Natural killer cell (primary cell): Measurements from ENCODE around the gene DOCK1. TPM values are rescaled to one million over a fixed set of nuclear protein-coding genes. Genes with fewer than 3 reads are reported as not detected.

Experiments used
- ATAC-seq, 3 donors: fragments of 150-1000 bp in 2 of 3; fragments of 200-7000 bp in 1 of 3; cut with Tn5 transposase; 1 replicate in 1 of 3; 2 replicates in 2 of 3; pipeline ENCODE4 v1.10.0; 2021; ENCODE audit warnings: mild to moderate bottlenecking in 2 of 3, moderate library complexity in 2 of 3
- DNase-seq, 2 donors: peaks; one replicate each; pipeline versions ENCODE4 v3.0.0 to v3.0.0-alpha.2; 2013 to 2021; ENCODE audit warnings: mixed read lengths in 1 of 2
- H3K27ac ChIP-seq: one replicate; pipeline ENCODE4 v1.5.1; 2013; ENCODE audit warnings: mild to moderate bottlenecking, low read length
- H3K27me3 ChIP-seq: one replicate; pipeline ENCODE4 v1.6.1; 2013; ENCODE audit warnings: low read length; ENCODE audit not compliant: control insufficient read depth, insufficient read depth
- H3K36me3 ChIP-seq: one replicate; pipeline ENCODE4 v1.6.1; 2013; ENCODE audit warnings: low read length; ENCODE audit not compliant: control insufficient read depth, insufficient read depth
- H3K4me1 ChIP-seq: one replicate; pipeline ENCODE4 v1.6.1; 2013; ENCODE audit warnings: low read length; ENCODE audit not compliant: control insufficient read depth, insufficient read depth
- H3K4me3 ChIP-seq: one replicate; pipeline ENCODE4 v1.5.1; 2013; ENCODE audit warnings: low read length
- H3K9me3 ChIP-seq: one replicate; pipeline ENCODE4 v1.6.1; 2013; ENCODE audit warnings: low read length; ENCODE audit not compliant: control insufficient read depth, insufficient read depth
- H3K27ac Mint-ChIP-seq, 2 donors: one replicate each; pipeline ENCODE4 v1.8.0; 2022; ENCODE audit warnings: mild to moderate bottlenecking in 2 of 2, mixed read lengths in 2 of 2, moderate library complexity in 1 of 2
- H3K27me3 Mint-ChIP-seq, 2 donors: one replicate each; pipeline ENCODE4 v1.8.0; 2022; ENCODE audit warnings: low read depth in 2 of 2, mixed read lengths in 2 of 2
- H3K36me3 Mint-ChIP-seq: one replicate; pipeline ENCODE4 v1.8.0; 2022; ENCODE audit warnings: mixed read lengths
- H3K4me1 Mint-ChIP-seq, 2 donors: one replicate each; pipeline ENCODE4 v1.8.0; 2022; ENCODE audit warnings: mixed read lengths in 2 of 2
- H3K4me3 Mint-ChIP-seq: one replicate; pipeline ENCODE4 v1.8.0; 2022; ENCODE audit warnings: mild to moderate bottlenecking, moderate library complexity, mixed read lengths
- H3K9me3 Mint-ChIP-seq, 2 donors: one replicate each; pipeline ENCODE4 v1.8.0; 2022; ENCODE audit warnings: mixed read lengths in 2 of 2
- WGBS: methylation state at CpG from one replicate; pipeline ENCODE4 v1.1.7; 2013; ENCODE audit warnings: missing lambda C conversion rate; ENCODE audit not compliant: insufficient coverage; 5-methylcytosine and 5-hydroxymethylcytosine counted together
- intact Hi-C: fragments of 100-400 bp; cut with micrococcal nuclease; formaldehyde crosslinking; loops from one replicate; pipeline ENCODE4 v1.14.2; 2022
- total RNA-seq, 4 donors: library from RNA; stranded (reverse); fragments of 120-200 nt in 1 of 4; gene quantifications; one replicate each; pipeline versions ENCODE4 v1.2.3 to v1.2.4, GENCODE V29; 2013 to 2022
- TF ChIP-seq, protein P1 (sequence below): fragments of 200-600 bp; IDR thresholded peaks from one replicate; pipeline ENCODE4 v1.8.0; 2022; ENCODE audit warnings: antibody characterized with exemption

DOCK1 gene
- total RNA-seq, 3 donors from 2014 or later (not counting 1 experiment from before 2014, with no cell fraction given) = 0.07 to 0.12 (median 0.08) TPM

DNA sequence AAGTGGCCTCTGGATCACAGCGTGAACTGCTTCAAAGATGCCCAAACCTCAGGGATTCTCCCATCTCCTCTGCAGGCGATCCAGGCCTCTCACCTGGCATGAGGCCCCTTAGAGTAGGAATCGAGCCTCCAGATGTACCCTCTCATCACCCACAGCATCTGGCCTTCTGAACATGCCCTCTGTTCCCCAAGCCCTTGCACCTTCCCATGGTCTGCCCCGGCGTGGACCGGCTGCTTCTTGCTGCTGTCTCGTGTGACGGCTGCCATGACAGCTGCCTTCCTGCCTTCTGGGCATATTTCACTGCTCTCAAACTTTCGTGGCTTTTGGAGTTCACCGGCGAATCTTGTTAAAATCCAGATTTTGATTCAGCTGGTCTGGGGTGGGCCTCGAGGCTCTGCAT, 486.6 kb downstream of the DOCK1 start:
- Histone ChIP-seq H3K9me3 (no peaks in the 10 kb centered on the region), H3K4me1 (no peaks in the 10 kb centered on the region), H3K4me3 (no peak overlapping the region), H3K27ac (no peak overlapping the region), H3K36me3 (no peaks in the 10 kb centered on the region), H3K27me3 (no peaks in the 10 kb centered on the region)
- H3K27ac Mint-ChIP-seq = no peak overlapping the region
- H3K9me3 Mint-ChIP-seq = no peaks in the 10 kb centered on the region
- intact Hi-C loops = no loop called here
- DNase-seq (no peak), ATAC-seq (no peak)
- no peaks in the 10 kb centered on the region for H3K4me1 Mint-ChIP-seq
- no peak overlapping the region for H3K4me3 Mint-ChIP-seq
- TF ChIP-seq, protein P1, sequence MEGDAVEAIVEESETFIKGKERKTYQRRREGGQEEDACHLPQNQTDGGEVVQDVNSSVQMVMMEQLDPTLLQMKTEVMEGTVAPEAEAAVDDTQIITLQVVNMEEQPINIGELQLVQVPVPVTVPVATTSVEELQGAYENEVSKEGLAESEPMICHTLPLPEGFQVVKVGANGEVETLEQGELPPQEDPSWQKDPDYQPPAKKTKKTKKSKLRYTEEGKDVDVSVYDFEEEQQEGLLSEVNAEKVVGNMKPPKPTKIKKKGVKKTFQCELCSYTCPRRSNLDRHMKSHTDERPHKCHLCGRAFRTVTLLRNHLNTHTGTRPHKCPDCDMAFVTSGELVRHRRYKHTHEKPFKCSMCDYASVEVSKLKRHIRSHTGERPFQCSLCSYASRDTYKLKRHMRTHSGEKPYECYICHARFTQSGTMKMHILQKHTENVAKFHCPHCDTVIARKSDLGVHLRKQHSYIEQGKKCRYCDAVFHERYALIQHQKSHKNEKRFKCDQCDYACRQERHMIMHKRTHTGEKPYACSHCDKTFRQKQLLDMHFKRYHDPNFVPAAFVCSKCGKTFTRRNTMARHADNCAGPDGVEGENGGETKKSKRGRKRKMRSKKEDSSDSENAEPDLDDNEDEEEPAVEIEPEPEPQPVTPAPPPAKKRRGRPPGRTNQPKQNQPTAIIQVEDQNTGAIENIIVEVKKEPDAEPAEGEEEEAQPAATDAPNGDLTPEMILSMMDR = no peak
- no peaks in the 10 kb centered on the region for H3K36me3 Mint-ChIP-seq
- H3K27me3 Mint-ChIP-seq = peaks cover 0 to 6% of the 10 kb centered on the region in 2 donors
- WGBS = 79% methylated on average over 12 of the region's 12 CpGs

DNA sequence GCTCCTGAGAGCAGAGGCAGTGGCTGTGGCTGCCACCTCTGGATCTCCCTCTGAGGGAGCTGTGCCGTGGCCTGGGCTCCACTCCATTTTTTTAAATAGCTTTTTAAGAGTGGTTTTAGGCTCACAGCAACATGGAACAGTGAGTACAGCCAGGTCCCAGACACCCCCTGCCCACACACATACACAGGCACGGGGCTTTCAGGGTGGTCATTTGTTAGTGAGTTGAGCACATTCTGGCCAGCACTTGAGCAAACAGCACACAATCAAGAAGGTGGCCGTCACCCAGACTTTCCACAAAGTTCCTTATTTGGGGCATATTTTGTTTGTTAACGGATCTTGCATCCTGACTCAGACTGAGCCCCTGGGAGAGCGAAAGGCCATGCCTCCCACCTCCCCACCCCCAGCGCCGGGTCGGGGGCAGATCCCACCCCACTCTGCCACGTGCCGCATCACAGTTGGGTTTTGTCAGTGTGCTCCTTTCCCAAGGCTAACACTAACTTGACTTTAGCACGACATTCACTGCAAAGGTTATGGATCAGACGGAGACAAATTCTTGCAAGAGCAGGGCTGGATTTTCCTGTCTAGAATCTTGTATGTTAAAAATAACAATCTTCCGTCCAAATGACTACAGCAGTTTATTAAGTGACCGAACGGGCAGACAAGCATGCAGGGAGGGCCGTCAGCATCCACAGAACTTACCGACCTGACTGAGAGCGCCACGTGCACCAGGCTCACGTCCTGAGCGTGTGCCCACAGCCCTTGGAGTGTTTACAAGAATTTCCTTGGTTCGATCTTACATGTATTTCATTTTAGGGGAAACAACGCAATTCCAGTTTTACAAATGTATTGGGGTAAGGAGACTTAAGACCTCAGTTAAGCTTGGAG, 487.4 kb downstream of the DOCK1 start:
- TF ChIP-seq, protein P1 = no peak
- peaks cover 0 to 6% of the 10 kb centered on the region in 2 donors for H3K27me3 Mint-ChIP-seq
- no peak overlapping the region for H3K4me3 Mint-ChIP-seq
- intact Hi-C loops = no loop called here
- H3K4me1 ChIP-seq = no peaks in the 10 kb centered on the region
- H3K9me3 Mint-ChIP-seq = no peaks in the 10 kb centered on the region
- H3K4me1 Mint-ChIP-seq = no peaks in the 10 kb centered on the region
- H3K27ac ChIP-seq = no peak overlapping the region
- no peak overlapping the region for H3K27ac Mint-ChIP-seq
- 88% methylated on average over 22 of the region's 23 CpGs for WGBS
- H3K36me3 Mint-ChIP-seq = no peaks in the 10 kb centered on the region
- no peaks in the 10 kb centered on the region for H3K9me3 ChIP-seq
- no peaks in the 10 kb centered on the region for H3K36me3 ChIP-seq
- no peak overlapping the region for H3K4me3 ChIP-seq
- no peak for DNase-seq
- ATAC-seq = no peak
- no peaks in the 10 kb centered on the region for H3K27me3 ChIP-seq

DNA sequence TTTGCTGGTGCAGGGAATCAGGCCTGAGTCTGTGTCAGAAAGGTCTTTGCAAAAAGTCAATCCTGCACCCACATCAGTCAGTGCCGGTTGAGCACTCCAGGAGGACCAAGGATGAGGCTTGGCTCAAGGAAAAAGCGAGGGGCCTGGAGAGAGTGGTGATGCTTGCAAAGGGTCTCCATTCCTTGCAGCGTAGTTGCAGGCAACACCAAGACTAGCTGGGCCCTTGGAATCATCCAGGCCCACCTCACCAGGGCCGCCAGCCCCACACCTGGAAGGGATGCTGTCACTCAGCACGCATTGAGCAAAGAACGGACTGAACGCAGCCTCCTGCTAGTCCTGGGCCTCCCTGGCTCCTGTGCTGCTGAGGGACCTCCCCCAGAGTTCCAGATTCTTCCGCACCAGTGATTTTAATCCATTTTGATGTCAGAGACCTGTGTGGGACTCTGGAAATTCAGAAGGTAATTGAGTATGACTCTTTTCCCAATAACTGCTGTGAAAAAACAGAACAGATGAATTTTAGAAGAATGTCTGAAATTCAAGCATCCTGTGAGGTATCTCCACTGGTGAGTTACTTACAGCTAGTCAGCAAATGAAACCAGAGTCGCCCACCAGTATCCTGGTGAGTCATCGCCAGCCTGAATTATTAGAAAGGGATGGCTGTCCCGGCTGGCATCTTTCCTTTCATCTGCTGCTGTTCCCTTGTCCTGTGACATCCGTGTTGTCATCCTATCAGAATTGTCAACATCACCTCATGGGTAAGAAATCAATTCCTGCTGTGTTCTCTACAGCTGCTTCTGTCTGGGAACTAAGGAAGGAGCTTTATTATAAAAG, 493.1 kb downstream of the DOCK1 start:
- no peaks in the 10 kb centered on the region for H3K4me1 Mint-ChIP-seq
- Histone ChIP-seq H3K4me1 (no peaks in the 10 kb centered on the region), H3K9me3 (no peaks in the 10 kb centered on the region), H3K4me3 (no peak overlapping the region), H3K27me3 (no peaks in the 10 kb centered on the region), H3K36me3 (no peaks in the 10 kb centered on the region), H3K27ac (no peak overlapping the region)
- no peak overlapping the region for H3K27ac Mint-ChIP-seq
- WGBS = 87% methylated on average over 12 of the region's 12 CpGs
- H3K9me3 Mint-ChIP-seq = no peaks in the 10 kb centered on the region
- DNase-seq (no peak), ATAC-seq (no peak)
- intact Hi-C loops = no loop called here
- H3K36me3 Mint-ChIP-seq = no peaks in the 10 kb centered on the region
- H3K4me3 Mint-ChIP-seq = no peak overlapping the region
- TF ChIP-seq, protein P1 = no peak
- H3K27me3 Mint-ChIP-seq = no peaks in the 10 kb centered on the region
